HepG2 (cell line): ENCODE measurements around the gene NEU4. TPM values are rescaled to one million over a fixed set of nuclear protein-coding genes. Genes with fewer than 3 reads are reported as not detected.
A peak's percentile ranks its signal among the peaks of the same experiment; 100 is the strongest.

ENCODE experiments used
- CC2D1A ChIP-seq: sonication (generic); formaldehyde crosslinking; IDR thresholded peaks from 2 replicates; pipeline ENCODE4 v1.8.1; 2023; ENCODE audit warnings: mild to moderate bottlenecking, missing genetic modification reagents
- HNRNPH1 ChIP-seq: fragments of 200-400 bp; formaldehyde crosslinking; optimal IDR thresholded peaks from 2 replicates; pipeline ENCODE3; 2017; ENCODE audit warnings: mild to moderate bottlenecking, low read depth, low read length
- ISX ChIP-seq: sonication (generic); formaldehyde crosslinking; conservative IDR thresholded peaks from 2 replicates; pipeline ENCODE4 v1.5.0; 2020; ENCODE audit warnings: missing genetic modification reagents
- KLF13 ChIP-seq: sonication (generic); formaldehyde crosslinking; IDR thresholded peaks from 2 replicates; pipeline ENCODE4 v1.4.0; 2020; ENCODE audit warnings: mild to moderate bottlenecking, missing genetic modification reagents
- MAFK ChIP-seq, 2 experiments: IDR thresholded peaks in 1 of 2; conservative IDR thresholded peaks in 1 of 2; 2 replicates each; pipeline ENCODE4 v1.6.1; 2011; ENCODE audit warnings: improper control_type of control experiment in 2 of 2, low read length in 2 of 2
- NCOR1 ChIP-seq: fragments of 200-600 bp; sonication (generic); IDR thresholded peaks from 2 replicates; pipeline ENCODE4 v1.7.0; 2017; ENCODE audit warnings: antibody characterized with exemption, low read length, borderline replicate concordance
- POLR2AphosphoS2 ChIP-seq: IDR thresholded peaks from 2 replicates; pipeline ENCODE4 v1.6.1; 2011; ENCODE audit warnings: low read depth, low read length, improper control_type of control experiment
- SIX1 ChIP-seq: sonication (generic); formaldehyde crosslinking; IDR thresholded peaks from 2 replicates; pipeline ENCODE4 v1.4.0; 2020; ENCODE audit warnings: missing genetic modification reagents, borderline replicate concordance
- ZEB1 ChIP-seq: IDR thresholded peaks from 2 replicates; pipeline ENCODE4 v1.6.1; 2012; ENCODE audit warnings: mild to moderate bottlenecking, low read depth, inconsistent platforms; ENCODE audit not compliant: insufficient replicate concordance
- ZNF562 ChIP-seq: sonication (generic); formaldehyde crosslinking; IDR thresholded peaks from 2 replicates; pipeline ENCODE4 v1.8.0; 2022; ENCODE audit warnings: missing genetic modification reagents, borderline replicate concordance
- polyA plus RNA-seq, 8 experiments: library from polyadenylated mRNA; depleted of rRNA in 3 of 8; stranded (reverse) in 7 of 8; unstranded in 1 of 8; fragments of >200 nt; fragmentation: Illumina TruSeq in 4 of 8; extraction: Trizol in 4 of 8; gene quantifications; 2 replicates each; pipeline versions ENCODE4 v1.2.1 to v1.2.3, GENCODE V29; 2011 to 2016; ENCODE audit warnings: low read depth in 4 of 8, missing spikeins in 1 of 8, mixed read lengths in 1 of 8; ENCODE audit not compliant: insufficient read depth in 1 of 8
- total RNA-seq, 5 experiments: library from RNA; depleted of rRNA; stranded (reverse); fragments of >200 nt; fragmentation: Illumina TruSeq; extraction: Trizol; gene quantifications; 2 replicates each; pipeline ENCODE4 v1.2.3, GENCODE V29; 2016; ENCODE audit warnings: low read depth in 1 of 5
- TF ChIP-seq, protein P1 (sequence below): fragments of 450-650 bp; IDR thresholded peaks from 2 replicates; pipeline ENCODE4 v1.6.1; 2017
- TF ChIP-seq, protein P2 (sequence below): sonication (generic); formaldehyde crosslinking; IDR thresholded peaks from 2 replicates; pipeline ENCODE4 v1.8.0; 2022; ENCODE audit warnings: mild to moderate bottlenecking, missing genetic modification reagents, moderate library complexity
- TF ChIP-seq, protein P3 (sequence below): sonication (generic); formaldehyde crosslinking; IDR thresholded peaks from 2 replicates; pipeline ENCODE4 v1.4.0; 2020; ENCODE audit warnings: missing genetic modification reagents
- TF ChIP-seq, protein P4 (sequence below): sonication (generic); formaldehyde crosslinking; conservative IDR thresholded peaks from 2 replicates; pipeline ENCODE4 v1.8.0; 2022; ENCODE audit warnings: mild to moderate bottlenecking, moderate library complexity, missing genetic modification reagents
- TF ChIP-seq, protein P5 (sequence below): sonication (generic); formaldehyde crosslinking; IDR thresholded peaks from 2 replicates; pipeline ENCODE4 v1.4.0; 2020; ENCODE audit warnings: mild to moderate bottlenecking, missing genetic modification reagents

NEU4 gene
- total and polyA plus RNA-seq, 2 of the 13 experiments (the other 11 are each of a cell fraction or from before 2014, with no cell fraction given) = 53.5 to 107 TPM

DNA sequence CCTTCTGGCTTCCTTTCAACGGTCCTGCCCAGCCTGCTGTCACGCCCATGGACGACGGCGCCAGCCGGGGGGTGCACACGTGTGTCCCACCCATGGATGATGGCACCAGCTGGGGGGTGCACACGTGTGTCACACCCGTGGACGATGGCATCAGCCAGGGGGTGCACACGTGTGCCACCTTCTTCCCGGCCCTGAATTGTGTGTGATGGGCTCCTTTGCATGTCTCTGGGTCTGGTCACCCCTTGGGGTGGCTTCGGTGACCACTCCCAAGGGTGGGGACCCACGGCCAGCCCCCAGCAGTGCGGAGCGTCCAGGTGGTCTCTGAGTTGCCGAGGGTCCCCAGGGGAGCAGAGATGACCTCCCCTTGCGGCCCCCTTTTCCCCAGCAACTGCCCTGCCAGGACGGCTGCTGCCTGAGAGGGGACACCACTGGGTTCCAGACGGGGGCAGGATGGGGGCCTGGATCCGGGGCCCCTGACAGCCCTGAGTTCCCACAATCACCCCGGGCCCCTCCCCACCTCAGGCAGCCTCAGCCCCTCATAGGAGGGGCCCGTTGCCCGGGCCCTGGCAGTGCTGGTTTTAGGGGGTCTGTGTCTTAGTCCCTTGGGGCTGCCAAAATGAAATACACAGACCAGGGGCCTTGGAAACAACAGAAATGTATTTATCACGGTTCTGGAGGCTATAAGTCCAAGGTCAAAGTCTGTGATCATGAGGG, 9.4 kb downstream of the NEU4 start (continued):
- TF ChIP-seq, protein P1, sequence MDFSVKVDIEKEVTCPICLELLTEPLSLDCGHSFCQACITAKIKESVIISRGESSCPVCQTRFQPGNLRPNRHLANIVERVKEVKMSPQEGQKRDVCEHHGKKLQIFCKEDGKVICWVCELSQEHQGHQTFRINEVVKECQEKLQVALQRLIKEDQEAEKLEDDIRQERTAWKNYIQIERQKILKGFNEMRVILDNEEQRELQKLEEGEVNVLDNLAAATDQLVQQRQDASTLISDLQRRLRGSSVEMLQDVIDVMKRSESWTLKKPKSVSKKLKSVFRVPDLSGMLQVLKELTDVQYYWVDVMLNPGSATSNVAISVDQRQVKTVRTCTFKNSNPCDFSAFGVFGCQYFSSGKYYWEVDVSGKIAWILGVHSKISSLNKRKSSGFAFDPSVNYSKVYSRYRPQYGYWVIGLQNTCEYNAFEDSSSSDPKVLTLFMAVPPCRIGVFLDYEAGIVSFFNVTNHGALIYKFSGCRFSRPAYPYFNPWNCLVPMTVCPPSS = no peak
- TF ChIP-seq MAFK (conservative IDR thresholded peaks at IDR 0.05 in 1 of 2, IDR thresholded peaks at IDR 0.05 in 1 of 2; ENCODE audit: low read length in 2 of 2) (no peak), SIX1 (CRISPR knock-in tag) (no peak), ISX (CRISPR knock-in tag) (no peak), NCOR1 (no peak), CC2D1A (CRISPR knock-in tag) (no peak), KLF13 (CRISPR knock-in tag) (0 out of 2 replicates have a peak, but pooled peaks have one; percentile 40), HNRNPH1 (no peak), ZEB1 (no peak), POLR2AphosphoS2 (no peak), ZNF562 (CRISPR knock-in tag) (no peak)
- TF ChIP-seq, protein P2, sequence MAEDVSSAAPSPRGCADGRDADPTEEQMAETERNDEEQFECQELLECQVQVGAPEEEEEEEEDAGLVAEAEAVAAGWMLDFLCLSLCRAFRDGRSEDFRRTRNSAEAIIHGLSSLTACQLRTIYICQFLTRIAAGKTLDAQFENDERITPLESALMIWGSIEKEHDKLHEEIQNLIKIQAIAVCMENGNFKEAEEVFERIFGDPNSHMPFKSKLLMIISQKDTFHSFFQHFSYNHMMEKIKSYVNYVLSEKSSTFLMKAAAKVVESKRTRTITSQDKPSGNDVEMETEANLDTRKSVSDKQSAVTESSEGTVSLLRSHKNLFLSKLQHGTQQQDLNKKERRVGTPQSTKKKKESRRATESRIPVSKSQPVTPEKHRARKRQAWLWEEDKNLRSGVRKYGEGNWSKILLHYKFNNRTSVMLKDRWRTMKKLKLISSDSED (CRISPR knock-in tag) = no peak
- TF ChIP-seq, protein P3, sequence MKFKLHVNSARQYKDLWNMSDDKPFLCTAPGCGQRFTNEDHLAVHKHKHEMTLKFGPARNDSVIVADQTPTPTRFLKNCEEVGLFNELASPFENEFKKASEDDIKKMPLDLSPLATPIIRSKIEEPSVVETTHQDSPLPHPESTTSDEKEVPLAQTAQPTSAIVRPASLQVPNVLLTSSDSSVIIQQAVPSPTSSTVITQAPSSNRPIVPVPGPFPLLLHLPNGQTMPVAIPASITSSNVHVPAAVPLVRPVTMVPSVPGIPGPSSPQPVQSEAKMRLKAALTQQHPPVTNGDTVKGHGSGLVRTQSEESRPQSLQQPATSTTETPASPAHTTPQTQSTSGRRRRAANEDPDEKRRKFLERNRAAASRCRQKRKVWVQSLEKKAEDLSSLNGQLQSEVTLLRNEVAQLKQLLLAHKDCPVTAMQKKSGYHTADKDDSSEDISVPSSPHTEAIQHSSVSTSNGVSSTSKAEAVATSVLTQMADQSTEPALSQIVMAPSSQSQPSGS = no peak
- TF ChIP-seq, protein P4, sequence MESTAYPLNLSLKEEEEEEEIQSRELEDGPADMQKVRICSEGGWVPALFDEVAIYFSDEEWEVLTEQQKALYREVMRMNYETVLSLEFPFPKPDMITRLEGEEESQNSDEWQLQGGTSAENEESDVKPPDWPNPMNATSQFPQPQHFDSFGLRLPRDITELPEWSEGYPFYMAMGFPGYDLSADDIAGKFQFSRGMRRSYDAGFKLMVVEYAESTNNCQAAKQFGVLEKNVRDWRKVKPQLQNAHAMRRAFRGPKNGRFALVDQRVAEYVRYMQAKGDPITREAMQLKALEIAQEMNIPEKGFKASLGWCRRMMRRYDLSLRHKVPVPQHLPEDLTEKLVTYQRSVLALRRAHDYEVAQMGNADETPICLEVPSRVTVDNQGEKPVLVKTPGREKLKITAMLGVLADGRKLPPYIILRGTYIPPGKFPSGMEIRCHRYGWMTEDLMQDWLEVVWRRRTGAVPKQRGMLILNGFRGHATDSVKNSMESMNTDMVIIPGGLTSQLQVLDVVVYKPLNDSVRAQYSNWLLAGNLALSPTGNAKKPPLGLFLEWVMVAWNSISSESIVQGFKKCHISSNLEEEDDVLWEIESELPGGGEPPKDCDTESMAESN = no peak
- TF ChIP-seq, protein P5, sequence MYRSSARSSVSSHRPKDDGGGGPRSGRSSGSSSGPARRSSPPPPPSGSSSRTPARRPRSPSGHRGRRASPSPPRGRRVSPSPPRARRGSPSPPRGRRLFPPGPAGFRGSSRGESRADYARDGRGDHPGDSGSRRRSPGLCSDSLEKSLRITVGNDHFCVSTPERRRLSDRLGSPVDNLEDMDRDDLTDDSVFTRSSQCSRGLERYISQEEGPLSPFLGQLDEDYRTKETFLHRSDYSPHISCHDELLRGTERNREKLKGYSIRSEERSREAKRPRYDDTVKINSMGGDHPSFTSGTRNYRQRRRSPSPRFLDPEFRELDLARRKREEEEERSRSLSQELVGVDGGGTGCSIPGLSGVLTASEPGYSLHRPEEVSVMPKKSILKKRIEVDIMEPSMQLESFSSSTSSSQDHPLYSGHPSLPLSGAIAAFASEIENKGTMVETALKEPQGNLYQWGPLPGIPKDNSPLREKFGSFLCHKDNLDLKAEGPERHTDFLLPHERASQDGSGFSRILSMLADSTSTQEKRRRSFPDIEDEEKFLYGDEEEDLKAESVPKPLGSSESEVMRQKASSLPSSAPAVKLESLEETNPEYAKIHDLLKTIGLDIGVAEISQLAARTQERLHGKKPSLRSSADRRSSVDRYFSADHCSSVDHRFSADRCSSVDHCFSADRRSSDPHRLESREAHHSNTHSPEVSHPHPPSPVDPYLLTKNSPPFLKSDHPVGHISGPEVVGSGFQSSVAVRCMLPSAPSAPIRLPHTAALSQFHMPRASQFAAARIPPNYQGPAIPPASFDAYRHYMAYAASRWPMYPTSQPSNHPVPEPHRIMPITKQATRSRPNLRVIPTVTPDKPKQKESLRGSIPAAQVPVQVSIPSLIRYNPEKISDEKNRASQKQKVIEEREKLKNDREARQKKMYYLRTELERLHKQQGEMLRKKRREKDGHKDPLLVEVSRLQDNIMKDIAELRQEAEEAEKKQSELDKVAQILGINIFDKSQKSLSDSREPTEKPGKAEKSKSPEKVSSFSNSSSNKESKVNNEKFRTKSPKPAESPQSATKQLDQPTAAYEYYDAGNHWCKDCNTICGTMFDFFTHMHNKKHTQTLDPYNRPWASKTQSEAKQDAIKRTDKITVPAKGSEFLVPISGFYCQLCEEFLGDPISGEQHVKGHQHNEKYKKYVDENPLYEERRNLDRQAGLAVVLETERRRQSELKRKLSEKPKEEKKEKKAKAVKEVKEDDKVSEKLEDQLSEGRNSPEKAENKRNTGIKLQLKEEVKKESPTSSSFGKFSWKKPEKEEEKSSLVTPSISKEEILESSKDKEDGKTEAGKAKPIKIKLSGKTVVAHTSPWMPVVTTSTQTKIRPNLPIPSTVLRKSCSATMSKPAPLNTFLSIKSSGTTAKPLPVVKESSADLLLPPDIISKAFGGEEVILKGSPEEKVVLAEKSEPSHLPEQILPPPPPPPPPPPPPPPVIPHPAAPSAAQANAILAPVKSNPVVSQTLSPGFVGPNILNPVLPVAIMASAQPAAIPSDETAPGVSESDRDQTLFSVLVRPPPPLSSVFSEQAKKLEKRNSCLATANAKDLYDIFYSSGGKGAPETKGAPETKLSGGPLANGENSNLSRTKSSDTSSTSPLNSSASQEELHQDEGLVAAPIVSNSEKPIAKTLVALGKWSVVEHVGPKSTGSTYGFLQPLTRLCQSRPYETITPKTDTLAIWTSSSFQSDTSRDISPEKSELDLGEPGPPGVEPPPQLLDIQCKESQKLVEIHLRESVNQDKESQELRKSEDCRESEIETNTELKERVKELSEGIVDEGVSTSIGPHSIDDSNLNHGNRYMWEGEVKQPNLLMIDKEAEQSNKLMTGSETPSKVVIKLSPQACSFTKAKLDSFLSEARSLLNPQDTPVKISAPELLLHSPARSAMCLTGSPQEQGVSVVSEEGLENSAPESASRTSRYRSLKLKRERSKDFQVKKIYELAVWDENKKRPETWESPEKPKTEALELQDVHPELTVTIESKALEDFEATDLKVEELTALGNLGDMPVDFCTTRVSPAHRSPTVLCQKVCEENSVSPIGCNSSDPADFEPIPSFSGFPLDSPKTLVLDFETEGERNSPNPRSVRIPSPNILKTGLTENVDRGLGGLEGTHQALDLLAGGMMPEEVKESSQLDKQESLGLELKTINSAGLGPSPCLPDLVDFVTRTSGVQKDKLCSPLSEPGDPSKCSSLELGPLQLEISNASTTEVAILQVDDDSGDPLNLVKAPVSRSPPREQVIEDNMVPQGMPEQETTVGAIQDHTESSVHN (CRISPR knock-in tag) = no peak
